HG03521 (cell line): Measurements from ENCODE around the gene ACOXL.

ENCODE experiments used
- ATAC-seq: cut with Tn5 transposase; IDR thresholded peaks from one replicate; pipeline ENCODE4 v1.9.1; 2021; ENCODE audit warnings: mild to moderate bottlenecking, moderate library complexity; ENCODE audit not compliant: unreplicated experiment

Gene ACOXL

GRCh38 chr2:111148225-111148873 is 416.0 kb downstream of the ACOXL start:
- ATAC-seq, result no peak

GRCh38 chr2:111148925-111149324 is 416.6 kb downstream of the ACOXL start:
- no peak for ATAC-seq

GRCh38 chr2:111149882-111150455 is 417.6 kb downstream of the ACOXL start:
- no peak for ATAC-seq

GRCh38 chr2:111154758-111155157 is 422.4 kb downstream of the ACOXL start:
- no peak for ATAC-seq

GRCh38 chr2:111155610-111156009 is 423.2 kb downstream of the ACOXL start:
- no peak for ATAC-seq

GRCh38 chr2:111156529-111156928 is 424.2 kb downstream of the ACOXL start:
- no peak for ATAC-seq

- ATAC-seq, result peak; percentile 56
Observed at GRCh38 chr2:111157071-111157661, 424.8 kb downstream of the ACOXL start.

- peak; percentile 46 for ATAC-seq
Observed at GRCh38 chr2:111157798-111158197, 425.4 kb downstream of the ACOXL start.

GRCh38 chr2:111159641-111160040 is 427.3 kb downstream of the ACOXL start:
- no peak for ATAC-seq

GRCh38 chr2:111160758-111161157 is 428.4 kb downstream of the ACOXL start:
- ATAC-seq, result no peak

- no peak for ATAC-seq
Observed at GRCh38 chr2:111161971-111162370, 429.6 kb downstream of the ACOXL start.

GRCh38 chr2:111162718-111163331 is 430.5 kb downstream of the ACOXL start:
- ATAC-seq, result no peak

GRCh38 chr2:111164078-111164477 is 431.7 kb downstream of the ACOXL start:
- ATAC-seq, result no peak

GRCh38 chr2:111165084-111165483 is 432.7 kb downstream of the ACOXL start:
- no peak for ATAC-seq

- no peak for ATAC-seq
Observed at GRCh38 chr2:111166115-111166514, 433.7 kb downstream of the ACOXL start.

- no peak for ATAC-seq
Observed at GRCh38 chr2:111167076-111167862, 434.9 kb downstream of the ACOXL start.

- ATAC-seq, result no peak
Observed at GRCh38 chr2:111167863-111168162, 435.4 kb downstream of the ACOXL start.
